Measurements from ENCODE around the gene PPFIA2.

PPFIA2 gene

GRCh38 chr12:81359736-81360135 is 399.4 kb downstream of the PPFIA2 start:
- H3K4me3 ChIP-seq (ENCODE audit: low read depth, low read length): no peak overlapping the region
- POLR2A ChIA-PET: no interaction called here
- CTCF ChIA-PET: no interaction called here
- TF ChIP-seq CTCF (IDR thresholded peaks at IDR 0.05; ENCODE audit: insufficient read depth, low read length, missing control alignments): no peak
- no peak for DNase-seq (ENCODE audit: low read depth, low spot score)

GRCh38 chr12:81354327-81354932 is 404.7 kb downstream of the PPFIA2 start:
- H3K4me3 ChIP-seq (ENCODE audit: low read depth, low read length): no peak overlapping the region
- no peak for TF ChIP-seq CTCF (IDR thresholded peaks at IDR 0.05; ENCODE audit: insufficient read depth, low read length, missing control alignments)
- no peak for DNase-seq (ENCODE audit: low read depth, low spot score)
- ChIA-PET CTCF (no interaction called here), POLR2A (no interaction called here)

- ChIA-PET CTCF (no interaction called here), POLR2A (no interaction called here)
- no peak for DNase-seq (ENCODE audit: low read depth, low spot score)
- H3K4me3 ChIP-seq (ENCODE audit: low read depth, low read length): no peak overlapping the region
- TF ChIP-seq CTCF (IDR thresholded peaks at IDR 0.05; ENCODE audit: insufficient read depth, low read length, missing control alignments): no peak
Measured at GRCh38 chr12:81350309-81350708, 408.8 kb downstream of the PPFIA2 start.

- no peak for TF ChIP-seq CTCF (IDR thresholded peaks at IDR 0.05; ENCODE audit: insufficient read depth, low read length, missing control alignments)
- DNase-seq (ENCODE audit: low read depth, low spot score): no peak
- H3K4me3 ChIP-seq (ENCODE audit: low read depth, low read length): no peak overlapping the region
- POLR2A ChIA-PET: no interaction called here
- CTCF ChIA-PET: no interaction called here
Measured at GRCh38 chr12:81347404-81347803, 411.7 kb downstream of the PPFIA2 start.

GRCh38 chr12:81340910-81341309 is 418.2 kb downstream of the PPFIA2 start:
- ChIA-PET CTCF (no interaction called here), POLR2A (no interaction called here)
- TF ChIP-seq CTCF (IDR thresholded peaks at IDR 0.05; ENCODE audit: insufficient read depth, low read length, missing control alignments): no peak
- DNase-seq (ENCODE audit: low read depth, low spot score): no peak
- H3K4me3 ChIP-seq (ENCODE audit: low read depth, low read length): no peak overlapping the region

- H3K4me3 ChIP-seq (ENCODE audit: low read depth, low read length): no peak overlapping the region
- POLR2A ChIA-PET: no interaction called here
- no peak for TF ChIP-seq CTCF (IDR thresholded peaks at IDR 0.05; ENCODE audit: insufficient read depth, low read length, missing control alignments)
- CTCF ChIA-PET: no interaction called here
- no peak for DNase-seq (ENCODE audit: low read depth, low spot score)
Measured at GRCh38 chr12:81339071-81339470, 420.1 kb downstream of the PPFIA2 start.
